Measurements from ENCODE around the gene MYO5A. TPM values are rescaled to one million over a fixed set of nuclear protein-coding genes. Genes with fewer than 3 reads are reported as not detected.

Gene MYO5A
- total RNA-seq, 1 experiment from 2014 or later = 29.2 TPM

GRCh38 chr15:52518487-52519371 lies 10.0 kb downstream of the MYO5A start (continued):
- TF ChIP-seq, protein P1, sequence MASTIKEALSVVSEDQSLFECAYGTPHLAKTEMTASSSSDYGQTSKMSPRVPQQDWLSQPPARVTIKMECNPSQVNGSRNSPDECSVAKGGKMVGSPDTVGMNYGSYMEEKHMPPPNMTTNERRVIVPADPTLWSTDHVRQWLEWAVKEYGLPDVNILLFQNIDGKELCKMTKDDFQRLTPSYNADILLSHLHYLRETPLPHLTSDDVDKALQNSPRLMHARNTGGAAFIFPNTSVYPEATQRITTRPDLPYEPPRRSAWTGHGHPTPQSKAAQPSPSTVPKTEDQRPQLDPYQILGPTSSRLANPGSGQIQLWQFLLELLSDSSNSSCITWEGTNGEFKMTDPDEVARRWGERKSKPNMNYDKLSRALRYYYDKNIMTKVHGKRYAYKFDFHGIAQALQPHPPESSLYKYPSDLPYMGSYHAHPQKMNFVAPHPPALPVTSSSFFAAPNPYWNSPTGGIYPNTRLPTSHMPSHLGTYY (CRISPR knock-in tag; IDR thresholded peaks at IDR 0.05) = no peak
- TF ChIP-seq FOXP1 (CRISPR knock-in tag; IDR thresholded peaks at IDR 0.05; ENCODE audit: borderline replicate concordance) (no peak), NR2C2 (CRISPR knock-in tag; IDR thresholded peaks at IDR 0.05) (no peak), TEAD1 (CRISPR knock-in tag; IDR thresholded peaks at IDR 0.05) (no peak), FOXJ3 (CRISPR knock-in tag; IDR thresholded peaks at IDR 0.05; ENCODE audit: borderline replicate concordance) (no peak)
- TF ChIP-seq, protein P2, sequence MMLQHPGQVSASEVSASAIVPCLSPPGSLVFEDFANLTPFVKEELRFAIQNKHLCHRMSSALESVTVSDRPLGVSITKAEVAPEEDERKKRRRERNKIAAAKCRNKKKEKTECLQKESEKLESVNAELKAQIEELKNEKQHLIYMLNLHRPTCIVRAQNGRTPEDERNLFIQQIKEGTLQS (CRISPR knock-in tag; conservative IDR thresholded peaks at IDR 0.05) = no peak
- TF ChIP-seq, protein P3, sequence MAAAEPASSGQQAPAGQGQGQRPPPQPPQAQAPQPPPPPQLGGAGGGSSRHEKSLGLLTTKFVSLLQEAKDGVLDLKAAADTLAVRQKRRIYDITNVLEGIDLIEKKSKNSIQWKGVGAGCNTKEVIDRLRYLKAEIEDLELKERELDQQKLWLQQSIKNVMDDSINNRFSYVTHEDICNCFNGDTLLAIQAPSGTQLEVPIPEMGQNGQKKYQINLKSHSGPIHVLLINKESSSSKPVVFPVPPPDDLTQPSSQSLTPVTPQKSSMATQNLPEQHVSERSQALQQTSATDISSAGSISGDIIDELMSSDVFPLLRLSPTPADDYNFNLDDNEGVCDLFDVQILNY (CRISPR knock-in tag; IDR thresholded peaks at IDR 0.05) = no peak

GRCh38 chr15:52517014-52517413 lies 11.7 kb downstream of the MYO5A start:
- Mint-ChIP-seq H3K9me3 (no peaks in the 10 kb centered on the region), H3K4me1 (peaks cover 26% of the 10 kb centered on the region), H3K36me3 (no peaks in the 10 kb centered on the region; the same call in 1 of the 2 replicates), H3K4me3 (no peak overlapping the region), H3K27ac (no peak overlapping the region), H3K27me3 (ENCODE audit: low read depth) (no peaks in the 10 kb centered on the region)
- TF ChIP-seq, protein P4, sequence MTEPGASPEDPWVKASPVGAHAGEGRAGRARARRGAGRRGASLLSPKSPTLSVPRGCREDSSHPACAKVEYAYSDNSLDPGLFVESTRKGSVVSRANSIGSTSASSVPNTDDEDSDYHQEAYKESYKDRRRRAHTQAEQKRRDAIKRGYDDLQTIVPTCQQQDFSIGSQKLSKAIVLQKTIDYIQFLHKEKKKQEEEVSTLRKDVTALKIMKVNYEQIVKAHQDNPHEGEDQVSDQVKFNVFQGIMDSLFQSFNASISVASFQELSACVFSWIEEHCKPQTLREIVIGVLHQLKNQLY (CRISPR knock-in tag; IDR thresholded peaks at IDR 0.05) = no peak
- TF ChIP-seq FOXP1 (CRISPR knock-in tag; IDR thresholded peaks at IDR 0.05; ENCODE audit: borderline replicate concordance) = no peak
- no peak for TF ChIP-seq ZBTB43 (CRISPR knock-in tag; IDR thresholded peaks at IDR 0.05)
- no peak for TF ChIP-seq HMGA2 (CRISPR knock-in tag; IDR thresholded peaks at IDR 0.05)
- TF ChIP-seq, protein P5, sequence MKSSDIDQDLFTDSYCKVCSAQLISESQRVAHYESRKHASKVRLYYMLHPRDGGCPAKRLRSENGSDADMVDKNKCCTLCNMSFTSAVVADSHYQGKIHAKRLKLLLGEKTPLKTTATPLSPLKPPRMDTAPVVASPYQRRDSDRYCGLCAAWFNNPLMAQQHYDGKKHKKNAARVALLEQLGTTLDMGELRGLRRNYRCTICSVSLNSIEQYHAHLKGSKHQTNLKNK (CRISPR knock-in tag; IDR thresholded peaks at IDR 0.05) = no peak
- no peak for TF ChIP-seq IRF1 (CRISPR knock-in tag; IDR thresholded peaks at IDR 0.05)
- TF ChIP-seq MAX (CRISPR knock-in tag; IDR thresholded peaks at IDR 0.05) = no peak
- TF ChIP-seq SMAD3 (CRISPR knock-in tag; IDR thresholded peaks at IDR 0.05; ENCODE audit: borderline replicate concordance) = no peak
- TF ChIP-seq ESRRA (CRISPR knock-in tag; IDR thresholded peaks at IDR 0.05; ENCODE audit: borderline replicate concordance) = no peak
- no peak for TF ChIP-seq ZNF671 (CRISPR knock-in tag; IDR thresholded peaks at IDR 0.05)
- TF ChIP-seq NFYB (CRISPR knock-in tag; conservative IDR thresholded peaks at IDR 0.05; ENCODE audit: low read depth) = no peak
- no peak for TF ChIP-seq ZBTB21 (CRISPR knock-in tag; IDR thresholded peaks at IDR 0.05; ENCODE audit: borderline replicate concordance)
- no peak for TF ChIP-seq ZNF121 (CRISPR knock-in tag; IDR thresholded peaks at IDR 0.05)
- no peak for TF ChIP-seq KAT7 (CRISPR knock-in tag; IDR thresholded peaks at IDR 0.05; ENCODE audit: borderline replicate concordance)
- TF ChIP-seq RELA (CRISPR knock-in tag; IDR thresholded peaks at IDR 0.05; ENCODE audit: borderline replicate concordance) = no peak
- TF ChIP-seq ZNF423 (CRISPR knock-in tag; IDR thresholded peaks at IDR 0.05) = no peak
- no peak for TF ChIP-seq FOXP4 (CRISPR knock-in tag; IDR thresholded peaks at IDR 0.05)
- TF ChIP-seq ZNF425 (CRISPR knock-in tag; conservative IDR thresholded peaks at IDR 0.05) = no peak
- no peak for TF ChIP-seq NR3C1 (CRISPR knock-in tag; conservative IDR thresholded peaks at IDR 0.05; ENCODE audit: low read depth)
- CTCF ChIA-PET = no interaction called here
- POLR2A ChIA-PET = no interaction called here
- ATAC-seq (no peak), DNase-seq (ENCODE audit: low spot score) (no peak)
